GM19468 (cell line): ENCODE data around the gene IL21.
"Not testable (repeated sequence)": the region's sequence is repeated elsewhere in the genome, so short reads cannot be mapped to it uniquely, and the experiment has no call there.

Experiments used
- ATAC-seq: cut with Tn5 transposase; IDR thresholded peaks from one replicate; pipeline ENCODE4 v1.9.1; 2021; ENCODE audit warnings: mild to moderate bottlenecking, moderate library complexity, moderate number of reproducible peaks; ENCODE audit not compliant: unreplicated experiment; ENCODE audit errors: extremely low read depth

Gene IL21

DNA sequence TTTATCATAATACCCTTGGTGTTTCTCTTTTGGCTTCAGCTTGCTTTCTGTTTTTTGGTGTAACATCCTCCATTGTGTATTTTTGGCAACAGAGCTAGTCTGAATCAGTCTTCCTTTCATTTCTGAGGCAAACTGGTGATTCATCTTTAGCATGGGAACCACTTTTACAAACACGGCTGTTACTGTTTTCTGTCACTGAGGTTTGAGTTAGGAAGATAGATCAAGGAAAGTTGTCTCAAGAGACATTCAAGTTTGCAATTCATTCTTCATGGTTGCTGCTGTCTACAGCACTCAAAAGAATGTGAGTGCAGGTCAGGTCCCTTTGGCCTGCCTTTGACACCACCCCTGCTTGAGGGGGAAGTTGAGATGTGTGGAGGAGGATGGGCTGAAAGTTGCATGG, 36.3 kb downstream of the IL21 start:
- ATAC-seq, result no peak

DNA sequence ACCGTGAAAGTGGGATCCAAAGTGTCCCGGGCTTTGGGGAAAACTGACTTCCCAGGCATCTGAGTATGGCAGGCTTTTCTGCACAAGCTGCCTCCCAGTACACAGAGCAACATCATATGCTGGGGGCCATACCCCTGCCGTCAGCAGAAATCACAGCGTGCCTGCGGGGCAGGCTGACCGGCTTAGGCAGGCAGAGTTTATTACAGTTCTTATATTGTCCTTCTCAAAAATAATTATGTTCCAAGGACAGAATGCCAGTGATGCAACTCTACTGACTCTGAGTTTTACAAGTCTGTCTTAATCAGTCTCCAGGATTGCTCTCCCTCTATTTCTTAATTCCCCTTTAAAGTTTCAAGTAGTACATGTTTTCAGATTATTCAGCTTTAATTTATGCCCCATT, 37.0 kb downstream of the IL21 start:
- no peak for ATAC-seq

DNA sequence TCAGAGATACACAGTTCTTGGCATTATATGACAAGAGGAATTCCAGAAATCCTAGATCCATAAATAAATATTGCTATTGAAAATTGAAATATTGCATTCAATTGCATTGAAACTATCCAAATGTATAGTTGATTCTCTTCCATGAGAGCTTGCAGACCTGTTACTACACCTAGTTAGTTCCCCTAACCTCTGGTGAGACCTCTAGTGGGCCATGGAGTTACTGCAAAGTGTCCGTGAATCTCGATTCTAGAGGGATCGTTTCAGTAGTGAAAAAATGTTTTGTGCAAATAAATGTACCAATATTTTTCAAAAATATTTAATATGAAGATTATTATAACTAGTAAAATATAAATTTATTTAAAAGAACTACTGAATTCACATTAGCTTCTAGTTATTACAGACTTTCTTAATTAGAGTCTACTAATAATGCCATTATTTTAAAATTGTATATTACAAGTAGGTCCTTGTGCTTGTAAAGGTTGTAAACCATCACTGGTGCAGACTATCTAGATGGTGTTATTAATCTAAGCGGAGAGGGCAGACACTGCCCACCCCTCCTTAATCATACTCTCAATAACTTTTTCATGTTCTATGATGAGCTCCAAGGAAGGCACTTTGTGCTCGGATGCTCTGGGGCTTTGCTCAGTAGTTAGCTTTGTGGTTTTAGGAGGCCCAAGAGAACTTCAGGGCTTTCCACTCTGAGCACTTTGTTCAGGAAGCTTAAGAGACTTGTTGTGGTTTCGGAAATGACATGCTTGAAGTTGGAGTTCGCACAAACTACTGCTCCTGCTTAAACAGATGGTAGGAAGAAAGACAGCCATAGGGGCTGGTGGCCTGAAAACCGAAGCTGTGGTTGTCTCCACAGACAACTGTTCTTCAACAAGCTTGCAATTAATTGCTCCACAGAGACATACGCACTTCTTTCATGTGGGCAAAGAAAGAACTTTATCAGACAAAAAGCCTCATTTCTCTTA, 42.8 kb downstream of the IL21 start:
- peak; percentile 45 for ATAC-seq

GRCh38 chr4:122577189-122577553, 43.7 kb downstream of the IL21 start:
- no peak for ATAC-seq

- peak; percentile 27 for ATAC-seq
These were observed 44.3 kb downstream of the IL21 start for GRCh38 chr4:122576261-122577188.

DNA sequence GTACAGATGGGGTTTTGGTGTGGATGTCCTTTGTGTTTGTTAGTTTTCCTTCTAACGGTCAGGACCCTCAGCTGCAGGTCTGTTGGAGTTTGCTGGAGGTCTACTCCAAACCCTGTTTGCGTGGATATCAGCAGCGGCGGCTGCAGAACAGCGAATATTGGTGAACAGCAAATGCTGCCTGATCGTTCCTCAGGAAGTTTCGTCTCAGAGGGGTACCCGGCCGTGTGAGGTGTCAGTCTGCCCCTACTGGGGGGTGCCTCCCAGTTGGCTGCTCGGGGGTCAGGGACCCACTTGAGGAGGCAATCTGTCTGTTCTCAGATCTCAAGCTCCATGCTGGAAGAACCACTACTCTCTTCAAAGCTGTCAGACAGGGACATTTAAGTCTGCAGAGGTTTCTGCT, 46.5 kb downstream of the IL21 start:
- ATAC-seq, result not testable (repeated sequence)

- no peak for ATAC-seq
These were observed 58.4 kb downstream of the IL21 start for GRCh38 chr4:122562449-122562848.
